Activated CD8-positive, alpha-beta T cell treated with anti-CD3 and anti-CD28 coated beads, Interleukin-2, amount 10 ng/mL, durations not matched to agents 7 days and 5 days (primary cell): Measurements from ENCODE around the gene LRRN4CL. TPM values are rescaled to one million over a fixed set of nuclear protein-coding genes. Genes with fewer than 3 reads are reported as not detected.
"Not testable (repeated sequence)": the region's sequence is repeated elsewhere in the genome, so short reads cannot be mapped to it uniquely, and the experiment has no call there.

Experiments
- ATAC-seq: fragments of 150-1000 bp; cut with Tn5 transposase; one replicate; pipeline ENCODE4 v1.10.0; 2021; ENCODE audit warnings: moderate library complexity
- CTCF ChIA-PET: fragments of 350-600 bp; sonication (Branson Sonifier 250); formaldehyde crosslinking; loops from one replicate; lab custom pipeline; 2021; ENCODE audit warnings: antibody characterized with exemption; lab: Charles Lee
- POLR2A ChIA-PET: fragments of 350-600 bp; sonication (Branson Sonifier 250); formaldehyde crosslinking; loops from one replicate; lab custom pipeline; 2021; ENCODE audit warnings: antibody characterized with exemption; lab: Charles Lee
- DNase-seq: peaks from one replicate; pipeline ENCODE4 v3.0.0-alpha.2; 2020
- H3K27ac Mint-ChIP-seq: one replicate; pipeline ENCODE4 v1.8.0; 2021; ENCODE audit warnings: mild to moderate bottlenecking, mixed read lengths
- H3K27me3 Mint-ChIP-seq: one replicate; pipeline ENCODE4 v1.8.0; 2021; ENCODE audit warnings: low read depth, mixed read lengths
- H3K36me3 Mint-ChIP-seq: one replicate; pipeline ENCODE4 v1.8.0; 2021; ENCODE audit warnings: low read depth, mixed read lengths
- H3K4me1 Mint-ChIP-seq: one replicate; pipeline ENCODE4 v1.8.0; 2021; ENCODE audit warnings: low read depth, mixed read lengths
- H3K4me3 Mint-ChIP-seq: one replicate; pipeline ENCODE4 v1.8.0; 2021; ENCODE audit warnings: mild to moderate bottlenecking, mixed read lengths
- H3K9me3 Mint-ChIP-seq: one replicate; pipeline ENCODE4 v1.8.0; 2022; ENCODE audit warnings: mixed read lengths; ENCODE audit not compliant: insufficient read depth
- total RNA-seq, 2 experiments: library from RNA; stranded (reverse); gene quantifications; one replicate each; pipeline ENCODE4 v1.2.3, GENCODE V29; 2021

Gene LRRN4CL
- total RNA-seq, 2 experiments from 2014 or later = 0.21 to 0.34 TPM

- Mint-ChIP-seq H3K27me3 (no peaks in the 10 kb centered on the region), H3K27ac (peak overlapping the region; percentile 95), H3K4me1 (peaks cover 77% of the 10 kb centered on the region), H3K36me3 (peaks cover 60% of the 10 kb centered on the region), H3K9me3 (no peaks in the 10 kb centered on the region), H3K4me3 (peak overlapping the region; percentile 85)
- ATAC-seq = no peak
- DNase-seq = peak; percentile 59
- POLR2A ChIA-PET = interaction anchor here (0.6 to 11.7 kb wide), 19 partner anchors 8 to 172 kb away, joined by 3 to 123 read pairs (median 5); partner anchors contain the start of genes C11orf98, CSKMT, HNRNPUL2 and LBHD1
- CTCF ChIA-PET = interaction anchor here (1.0 to 3.6 kb wide), 5 partner anchors 17 to 285 kb away, joined by 4 to 15 read pairs (median 5); partner anchors contain the start of gene HNRNPUL2
These were observed 20.6 kb upstream of the LRRN4CL start for GRCh38 chr11:62710001-62710345.

- H3K27me3 Mint-ChIP-seq = no peaks in the 10 kb centered on the region
- peaks cover 56% of the 10 kb centered on the region for H3K36me3 Mint-ChIP-seq
- ATAC-seq (peak; percentile 79), DNase-seq (peak; percentile 99)
- peak overlapping the region; percentile 85 for H3K4me3 Mint-ChIP-seq
- CTCF ChIA-PET = interaction anchor here (1.0 to 3.6 kb wide), 6 partner anchors 18 to 285 kb away, joined by 3 to 15 read pairs (median 4); partner anchors contain the start of gene HNRNPUL2
- POLR2A ChIA-PET = interaction anchor here (0.6 to 11.7 kb wide), 31 partner anchors 8 to 570 kb away, joined by 3 to 123 read pairs (median 5); partner anchors contain the start of genes C11orf98, CSKMT, EEF1G and HNRNPUL2
- peaks cover 73% of the 10 kb centered on the region for H3K4me1 Mint-ChIP-seq
- H3K9me3 Mint-ChIP-seq = no peaks in the 10 kb centered on the region
- peak overlapping the region; percentile 95 for H3K27ac Mint-ChIP-seq
These were observed 20.1 kb upstream of the LRRN4CL start for GRCh38 chr11:62709247-62710000.

GRCh38 chr11:62708793-62709192 is 19.5 kb upstream of the LRRN4CL start:
- no peaks in the 10 kb centered on the region for H3K9me3 Mint-ChIP-seq
- peak overlapping the region; percentile 85 for H3K4me3 Mint-ChIP-seq
- POLR2A ChIA-PET = interaction anchor here (0.6 to 11.7 kb wide), 26 partner anchors 9 to 569 kb away, joined by 3 to 123 read pairs (median 6); partner anchors contain the start of genes C11orf98, CSKMT, EEF1G and HNRNPUL2
- peaks cover 51% of the 10 kb centered on the region for H3K36me3 Mint-ChIP-seq
- ATAC-seq (peak; percentile 36), DNase-seq (peak; percentile 73)
- peaks cover 67% of the 10 kb centered on the region for H3K4me1 Mint-ChIP-seq
- H3K27ac Mint-ChIP-seq = peak overlapping the region; percentile 95
- H3K27me3 Mint-ChIP-seq = no peaks in the 10 kb centered on the region
- CTCF ChIA-PET = interaction anchor here (1.0 to 3.6 kb wide), 7 partner anchors 11 to 284 kb away, joined by 3 to 15 read pairs (median 4); partner anchors contain the start of genes HNRNPUL2 and TUT1

- H3K4me1 Mint-ChIP-seq = peaks cover 63% of the 10 kb centered on the region
- no peak for ATAC-seq
- CTCF ChIA-PET = interaction anchor here (0.8 to 3.6 kb wide), 5 partner anchors 11 to 148 kb away, joined by 3 to 15 read pairs (median 3); partner anchors contain the start of genes HNRNPUL2 and TUT1
These were observed 19.1 kb upstream of the LRRN4CL start for GRCh38 chr11:62708392-62708791.

GRCh38 chr11:62707277-62707861 is 18.0 kb upstream of the LRRN4CL start, which contains the start of the genes BSCL2 and GNG3:
Gene BSCL2, minus strand, starts transcription at chr11:62707424. Its CDS starts 229 bp downstream, at chr11:62707195.
Gene GNG3, plus strand, starts transcription at chr11:62707676. Its CDS starts 620 bp downstream, at chr11:62708296.
- H3K27ac Mint-ChIP-seq = peak within 1 kb of the TSS; percentile 95

More at GRCh38 chr11:62708392-62708791, 19.1 kb upstream of the LRRN4CL start:
- no peak for DNase-seq
- H3K4me3 Mint-ChIP-seq = peak overlapping the region; percentile 85
- peaks cover 47% of the 10 kb centered on the region for H3K36me3 Mint-ChIP-seq
- H3K27ac Mint-ChIP-seq = peak overlapping the region; percentile 95
- H3K27me3 Mint-ChIP-seq = no peaks in the 10 kb centered on the region
- POLR2A ChIA-PET = interaction anchor here (0.9 to 11.7 kb wide), 23 partner anchors 9 to 173 kb away, joined by 3 to 123 read pairs (median 6); partner anchors contain the start of genes C11orf98, CSKMT, EEF1G and HNRNPUL2
- H3K9me3 Mint-ChIP-seq = no peaks in the 10 kb centered on the region

GRCh38 chr11:62706850-62707247 is 17.5 kb upstream of the LRRN4CL start:
- H3K36me3 Mint-ChIP-seq = peaks cover 40% of the 10 kb centered on the region
- H3K4me3 Mint-ChIP-seq = peak overlapping the region; percentile 32
- DNase-seq (no peak), ATAC-seq (no peak)
- ChIA-PET POLR2A (interaction anchor here (1.2 to 11.7 kb wide), 8 partner anchors 19 to 134 kb away, joined by 3 to 123 read pairs (median 7); partner anchors contain the start of genes C11orf98, CSKMT, EEF1G and HNRNPUL2), CTCF (interaction anchor here (0.6 to 2.6 kb wide), 5 partner anchors 12 to 115 kb away, joined by 4 to 19 read pairs (median 4); partner anchors contain the start of genes HNRNPUL2 and TUT1)
- peak overlapping the region; percentile 59 for H3K27ac Mint-ChIP-seq
- H3K27me3 Mint-ChIP-seq = no peaks in the 10 kb centered on the region
- no peaks in the 10 kb centered on the region for H3K9me3 Mint-ChIP-seq
- peaks cover 49% of the 10 kb centered on the region for H3K4me1 Mint-ChIP-seq

More at GRCh38 chr11:62707277-62707861, 18.0 kb upstream of the LRRN4CL start, which contains the start of the genes BSCL2 and GNG3:
- CTCF ChIA-PET = interaction anchor here (0.6 to 2.6 kb wide), 3 partner anchors 13 to 27 kb away, joined by 4 to 19 read pairs (median 4); partner anchors contain the start of gene HNRNPUL2
- H3K4me1 Mint-ChIP-seq = peaks cover 53% of the 10 kb centered on the region
- POLR2A ChIA-PET = interaction anchor here (0.8 to 11.7 kb wide), 10 partner anchors 19 to 148 kb away, joined by 3 to 123 read pairs (median 6); partner anchors contain the start of genes C11orf98, CSKMT, EEF1G and HNRNPUL2
- H3K27me3 Mint-ChIP-seq = no peaks in the 10 kb centered on the region
- DNase-seq = peak; percentile 35
- peaks cover 41% of the 10 kb centered on the region for H3K36me3 Mint-ChIP-seq
- no peak for ATAC-seq
- peak within 1 kb of the TSS; percentile 85 for H3K4me3 Mint-ChIP-seq
- no peaks in the 10 kb centered on the region for H3K9me3 Mint-ChIP-seq

- H3K4me3 Mint-ChIP-seq = peak overlapping the region; percentile 90
- CTCF ChIA-PET = interaction anchor here (0.7 to 2.6 kb wide), 7 partner anchors 9 to 115 kb away, joined by 3 to 19 read pairs (median 4); partner anchors contain the start of gene TUT1
- POLR2A ChIA-PET = interaction anchor here (0.8 to 11.7 kb wide), 9 partner anchors 20 to 135 kb away, joined by 3 to 123 read pairs (median 7); partner anchors contain the start of genes C11orf98, CSKMT, EEF1G and HNRNPUL2
- H3K27ac Mint-ChIP-seq = peak overlapping the region; percentile 83
- H3K27me3 Mint-ChIP-seq = no peaks in the 10 kb centered on the region
- H3K36me3 Mint-ChIP-seq = peaks cover 37% of the 10 kb centered on the region
- DNase-seq (peak; percentile 95), ATAC-seq (peak; percentile 67)
- H3K9me3 Mint-ChIP-seq = no peaks in the 10 kb centered on the region
- H3K4me1 Mint-ChIP-seq = peaks cover 49% of the 10 kb centered on the region
These were observed 16.8 kb upstream of the LRRN4CL start for GRCh38 chr11:62705880-62706849.

GRCh38 chr11:62705413-62705812 is 16.1 kb upstream of the LRRN4CL start:
- no peak for DNase-seq
- POLR2A ChIA-PET = interaction anchor here (0.8 to 11.7 kb wide), 8 partner anchors 21 to 136 kb away, joined by 3 to 123 read pairs (median 7); partner anchors contain the start of genes C11orf98, CSKMT, EEF1G and HNRNPUL2
- ATAC-seq = no peak
- H3K9me3 Mint-ChIP-seq = no peaks in the 10 kb centered on the region
- H3K4me3 Mint-ChIP-seq = peak overlapping the region; percentile 90
- H3K36me3 Mint-ChIP-seq = peaks cover 37% of the 10 kb centered on the region
- H3K27ac Mint-ChIP-seq = peak overlapping the region; percentile 83
- CTCF ChIA-PET = interaction anchor here (0.7 to 2.6 kb wide), 5 partner anchors 9 to 114 kb away, joined by 3 to 19 read pairs (median 4); partner anchors contain the start of gene TUT1
- peaks cover 45% of the 10 kb centered on the region for H3K4me1 Mint-ChIP-seq
- no peaks in the 10 kb centered on the region for H3K27me3 Mint-ChIP-seq

GRCh38 chr11:62703921-62704320 is 14.6 kb upstream of the LRRN4CL start:
- Mint-ChIP-seq H3K36me3 (peaks cover 31% of the 10 kb centered on the region), H3K4me1 (peaks cover 34% of the 10 kb centered on the region)
- H3K27me3 Mint-ChIP-seq, H3K27ac Mint-ChIP-seq, DNase-seq, ATAC-seq, H3K9me3 Mint-ChIP-seq, H3K4me3 Mint-ChIP-seq: not testable (repeated sequence)
- ChIA-PET CTCF (interaction anchor here (2.2 kb wide), 1 partner anchor 23 kb away, joined by 7 read pairs; no protein-coding TSS in a partner anchor), POLR2A (interaction anchor here (0.7 to 1.3 kb wide), 3 partner anchors 32 to 112 kb away, joined by 3 to 6 read pairs (median 4); partner anchors contain the start of genes C11orf98, CSKMT, LBHD1 and TUT1)
